ENCODE results near the gene GFM2.

GRCh38 chr5:74725331-74725730, 41.6 kb downstream of the GFM2 start:
- no peak for TF ChIP-seq POLR2A (IDR thresholded peaks at IDR 0.05; ENCODE audit: low read depth, low read length)
- no peak for TF ChIP-seq POLR2AphosphoS5 (IDR thresholded peaks at IDR 0.05; ENCODE audit: low read depth, low read length)
- TF ChIP-seq TAF1 (IDR thresholded peaks at IDR 0.05; ENCODE audit: borderline replicate concordance, low read depth, low read length), result no peak
